GM19238 (cell line): ENCODE results near the gene QKI.
"Not testable (repeated sequence)": the region's sequence is repeated elsewhere in the genome, so short reads cannot be mapped to it uniquely, and the experiment has no call there.

ENCODE experiments used
- DNase-seq: peaks from one replicate; pipeline ENCODE4 v3.0.0; 2011; ENCODE audit warnings: low spot score; ENCODE audit not compliant: insufficient read length

Gene QKI

GRCh38 chr6:163438298-163438939 is 23.9 kb downstream of the QKI start:
- DNase-seq = no peak

GRCh38 chr6:163438940-163439335 is 24.4 kb downstream of the QKI start:
- no peak for DNase-seq

GRCh38 chr6:163439390-163439789 is 24.9 kb downstream of the QKI start:
- not testable (repeated sequence) for DNase-seq

- no peak for DNase-seq
Measured at GRCh38 chr6:163439997-163440396, 25.5 kb downstream of the QKI start.

- DNase-seq = no peak
Measured at GRCh38 chr6:163442336-163442735, 27.8 kb downstream of the QKI start.

GRCh38 chr6:163444077-163444476 is 29.6 kb downstream of the QKI start:
- DNase-seq = no peak

GRCh38 chr6:163446549-163446948 is 32.0 kb downstream of the QKI start:
- no peak for DNase-seq

GRCh38 chr6:163449076-163449475 is 34.6 kb downstream of the QKI start:
- no peak for DNase-seq

GRCh38 chr6:163454425-163454824 is 39.9 kb downstream of the QKI start:
- DNase-seq = no peak

GRCh38 chr6:163455552-163455951 is 41.0 kb downstream of the QKI start:
- no peak for DNase-seq

GRCh38 chr6:163457637-163458561 is 43.4 kb downstream of the QKI start:
- DNase-seq = no peak

- no peak for DNase-seq
Measured at GRCh38 chr6:163459007-163459406, 44.5 kb downstream of the QKI start.

- no peak for DNase-seq
Measured at GRCh38 chr6:163459536-163459935, 45.0 kb downstream of the QKI start.

- peak; percentile 4 for DNase-seq
Measured at GRCh38 chr6:163460307-163460782, 45.8 kb downstream of the QKI start.

GRCh38 chr6:163461696-163462095 is 47.2 kb downstream of the QKI start:
- DNase-seq = no peak

- DNase-seq = no peak
Measured at GRCh38 chr6:163463180-163463579, 48.7 kb downstream of the QKI start.

- DNase-seq = no peak
Measured at GRCh38 chr6:163463795-163464194, 49.3 kb downstream of the QKI start.

- no peak for DNase-seq
Measured at GRCh38 chr6:163466839-163467390, 52.4 kb downstream of the QKI start.

- DNase-seq = no peak
Measured at GRCh38 chr6:163468738-163469137, 54.2 kb downstream of the QKI start.

GRCh38 chr6:163469459-163469985 is 55.0 kb downstream of the QKI start:
- DNase-seq = no peak

- DNase-seq = no peak
Measured at GRCh38 chr6:163470611-163471010, 56.1 kb downstream of the QKI start.

- no peak for DNase-seq
Measured at GRCh38 chr6:163474581-163474980, 60.1 kb downstream of the QKI start.
